K562 (cell line): ENCODE data around the gene VPS45. TPM values are rescaled to one million over a fixed set of nuclear protein-coding genes. Genes with fewer than 3 reads are reported as not detected.

ENCODE experiments used
- ATAC-seq: fragments of 200-7000 bp; cut with Tn5 transposase; 3 replicates; pipeline ENCODE4 v1.9.1; 2020; ENCODE audit warnings: moderate library complexity
- BruUV-seq: library from RNA; stranded (reverse); fragments of 400-500 nt; replicated peaks from 2 replicates; lab custom pipeline; 2021; lab: Mats Ljungman, UMichigan
- CTCF ChIA-PET: fragments of 300-600 bp; formaldehyde crosslinking; extraction: SDS; loops from one replicate; lab custom pipeline; 2021; ENCODE audit warnings: low intra/inter-chr PET ratio; lab: Yijun Ruan, JAX
- POLR2A ChIA-PET: fragments of 300-600, 350-650 bp; sonication (Branson Sonifier 250); formaldehyde crosslinking; extraction: SDS; loops from one replicate; lab custom pipeline; 2021; ENCODE audit warnings: antibody characterized with exemption, inconsistent platforms; lab: Yijun Ruan, JAX
- DNase-seq, 4 experiments: peaks; one replicate each; pipeline versions ENCODE4 v3.0.0 to v3.0.0-alpha.2; 2011 to 2018; ENCODE audit warnings: low spot score in 3 of 4, mixed read lengths in 3 of 4; ENCODE audit errors: extremely low read depth in 1 of 4
- FAIRE-seq: peaks from 2 replicates; lab custom pipeline; 2011; peaks lifted over from hg19 to GRCh38; lab: Jason Lieb, UNC
- H2AFZ ChIP-seq: 2 replicates; pipeline ENCODE4 v1.6.0; 2011; ENCODE audit warnings: low read depth, low read length, control low read depth, inconsistent platforms
- H3K27ac ChIP-seq: fragments of 200-600 bp; 3 replicates; pipeline ENCODE4 v1.8.0; 2011; ENCODE audit warnings: low read depth, mild to moderate bottlenecking, control low read depth, inconsistent platforms, low read length, moderate library complexity, mixed read lengths; ENCODE audit errors: extremely low read depth
- H3K27me3 ChIP-seq, 2 experiments: fragments of 300-600 bp in 1 of 2; 2 replicates in 1 of 2; 3 replicates in 1 of 2; pipeline versions ENCODE4 v1.6.0 to v1.8.0; 2011; ENCODE audit warnings: inconsistent platforms in 2 of 2, low read length in 2 of 2, mild to moderate bottlenecking in 1 of 2, mixed read lengths in 1 of 2, moderate library complexity in 1 of 2; ENCODE audit not compliant: control insufficient read depth in 2 of 2, insufficient read depth in 2 of 2
- H3K36me3 ChIP-seq: fragments of 300-600 bp; 3 replicates; pipeline ENCODE4 v1.8.0; 2011; ENCODE audit warnings: mild to moderate bottlenecking, low read length, inconsistent platforms; ENCODE audit not compliant: control insufficient read depth, insufficient read depth
- H3K4me1 ChIP-seq, 2 experiments: fragments of 200-600 bp in 1 of 2; replicated peaks in 1 of 2; 2 replicates in 1 of 2; 3 replicates in 1 of 2; pipeline versions ENCODE4 v1.5.1 to v1.8.0; 2011; ENCODE audit warnings: inconsistent platforms in 2 of 2, low read length in 2 of 2, mild to moderate bottlenecking in 1 of 2, mixed read lengths in 1 of 2, moderate library complexity in 1 of 2; ENCODE audit not compliant: control insufficient read depth in 2 of 2, insufficient read depth in 2 of 2
- H3K4me2 ChIP-seq: 2 replicates; pipeline ENCODE4 v1.6.1; 2011; ENCODE audit warnings: low read length, control low read depth, inconsistent platforms, mixed read lengths; ENCODE audit not compliant: insufficient read depth
- H3K4me3 ChIP-seq: fragments of 200-600 bp; sonication (generic), shearing (Covaris generic); 2 replicates; pipeline ENCODE4 v1.5.1; 2016; ENCODE audit warnings: control low read depth, inconsistent platforms
- H3K79me2 ChIP-seq: fragments of 200-600 bp; 3 replicates; pipeline ENCODE4 v1.8.0; 2011; ENCODE audit warnings: low read length, inconsistent platforms; ENCODE audit not compliant: control insufficient read depth, insufficient read depth
- H3K9ac ChIP-seq, 2 experiments: 2 replicates each; pipeline versions ENCODE4 v1.6.0 to v1.6.1; 2011; ENCODE audit warnings: low read depth in 2 of 2, low read length in 2 of 2, control low read depth in 1 of 2, inconsistent platforms in 1 of 2, mild to moderate bottlenecking in 1 of 2, mixed read lengths in 1 of 2; ENCODE audit not compliant: insufficient read depth in 1 of 2
- H3K9me1 ChIP-seq: one replicate; pipeline ENCODE4 v1.6.0; 2011; ENCODE audit warnings: inconsistent platforms, mild to moderate bottlenecking, low read length, moderate library complexity; ENCODE audit not compliant: control insufficient read depth, insufficient read depth
- H3K9me3 ChIP-seq: replicated peaks from 2 replicates; pipeline ENCODE4 v1.5.1; 2011; ENCODE audit warnings: low read depth, low read length, inconsistent platforms; ENCODE audit not compliant: control insufficient read depth, insufficient read depth
- H4K20me1 ChIP-seq: replicated peaks from 2 replicates; pipeline ENCODE4 v1.6.1; 2011; ENCODE audit warnings: low read length, inconsistent platforms, mixed read lengths; ENCODE audit not compliant: control insufficient read depth, insufficient read depth
- BCOR ChIP-seq: fragments of 450-650 bp; IDR thresholded peaks from 2 replicates; pipeline ENCODE4 v1.6.1; 2016
- ELF4 ChIP-seq: fragments of 450-650 bp; formaldehyde crosslinking; IDR thresholded peaks from 2 replicates; pipeline ENCODE4 v1.4.0; 2022; ENCODE audit warnings: missing genetic modification characterization
- GABPA ChIP-seq: fragments of 200-800 bp; sonication (Bioruptor generic); conservative IDR thresholded peaks from 2 replicates; pipeline ENCODE4 v1.6.1; 2016; ENCODE audit warnings: low read depth, missing genetic modification characterization, missing compliant biosample characterization
- HEY1 ChIP-seq: fragments of 250-450 bp; sonication (Bioruptor Pico); IDR thresholded peaks from 2 replicates; pipeline ENCODE4 v1.5.0; 2020; ENCODE audit warnings: mild to moderate bottlenecking, moderate library complexity, borderline replicate concordance
- HNRNPH1 ChIP-seq: fragments of 200-400 bp; formaldehyde crosslinking; optimal IDR thresholded peaks from 2 replicates; pipeline ENCODE3; 2017; ENCODE audit warnings: low read depth, mild to moderate bottlenecking, low read length, moderate library complexity
- RAD21 ChIP-seq, 2 experiments: fragments of 250-450 bp in 1 of 2; fragments of 450-650 bp in 1 of 2; sonication (Bioruptor Pico) in 1 of 2; formaldehyde crosslinking in 1 of 2; IDR thresholded peaks in 1 of 2; conservative IDR thresholded peaks in 1 of 2; 2 replicates each; pipeline versions ENCODE4 v1.4.0 to v1.8.0; 2020 to 2022; ENCODE audit warnings: mild to moderate bottlenecking in 2 of 2, moderate library complexity in 1 of 2
- RFX5 ChIP-seq: IDR thresholded peaks from 2 replicates; pipeline ENCODE4 v1.6.1; 2011; ENCODE audit warnings: low read depth, mild to moderate bottlenecking, improper control_type of control experiment, low read length
- TBP ChIP-seq: optimal IDR thresholded peaks from 2 replicates; pipeline ENCODE3; 2011; ENCODE audit warnings: low read depth, low read length, improper control_type of control experiment
- ZFX ChIP-seq: sonication (generic); formaldehyde crosslinking; IDR thresholded peaks from 2 replicates; pipeline ENCODE4 v1.8.0; 2022; ENCODE audit warnings: mild to moderate bottlenecking, missing genetic modification reagents, moderate library complexity
- ZNF224 ChIP-seq: sonication (generic); formaldehyde crosslinking; IDR thresholded peaks from 2 replicates; pipeline ENCODE4 v1.8.0; 2022; ENCODE audit warnings: mild to moderate bottlenecking, missing genetic modification reagents
- WGBS: fragments of 100-300 bp; shearing (Covaris generic); methylation state at CpG from one replicate; pipeline ENCODE4 v1.1.6; 2016; ENCODE audit warnings: low coverage, mixed read lengths; ENCODE audit not compliant: insufficient coverage; ENCODE audit errors: missing lambda C conversion rate; 5-methylcytosine and 5-hydroxymethylcytosine counted together
- in situ Hi-C: fragments of 300-500 bp; cut with MboI; formaldehyde crosslinking; loops from 4 replicates; pipeline ENCODE4 v1.15.0; 2018; ENCODE audit warnings: inconsistent platforms, mixed read lengths
- intact Hi-C: fragments of 100-400 bp; cut with micrococcal nuclease; formaldehyde crosslinking; loops from 2 replicates; pipeline ENCODE4 v1.14.2; 2022
- polyA plus RNA-seq, 8 experiments: library from polyadenylated mRNA; depleted of rRNA in 4 of 8; stranded (reverse) in 5 of 8; unstranded in 3 of 8; fragments of >200 nt; fragmentation: Nextera tagmentation in 2 of 8; fragmentation: Illumina TruSeq in 1 of 8; extraction: Ambion mirVana in 2 of 8; extraction: Trizol in 1 of 8; gene quantifications; 2 replicates each; pipeline versions ENCODE4 v1.2.1 to v1.2.3, GENCODE V29; 2011 to 2014; ENCODE audit warnings: inconsistent platforms in 1 of 8, missing spikeins in 1 of 8
- total RNA-seq, 7 experiments: library from RNA; depleted of rRNA in 6 of 7; stranded (reverse); fragments of >200 nt in 6 of 7; fragmentation: Illumina TruSeq in 2 of 7; extraction: Trizol in 2 of 7; gene quantifications; 2 replicates each; pipeline versions ENCODE4 v1.2.1 to v1.2.3, GENCODE V29; 2011 to 2021; ENCODE audit warnings: low replicate concordance in 1 of 7
- TF ChIP-seq, protein P1 (sequence below): fragments of 250-450 bp; sonication (Bioruptor Pico); IDR thresholded peaks from 2 replicates; pipeline ENCODE4 v1.5.0; 2021; ENCODE audit warnings: mild to moderate bottlenecking, moderate library complexity
- TF ChIP-seq, protein P2 (sequence below): fragments of 250-450 bp; sonication (Bioruptor Pico); IDR thresholded peaks from 2 replicates; pipeline ENCODE4 v1.5.0; 2022; ENCODE audit warnings: mild to moderate bottlenecking
- TF ChIP-seq, protein P3 (sequence below), 3 experiments: fragments of 200-800 bp in 1 of 3; fragments of 250-450 bp in 1 of 3; fragments of 450-650 bp in 1 of 3; sonication (Bioruptor Pico) in 1 of 3; sonication (Bioruptor generic) in 1 of 3; formaldehyde crosslinking in 1 of 3; IDR thresholded peaks; 2 replicates each; pipeline versions ENCODE4 v1.6.1 to v1.8.0; 2016 to 2022; ENCODE audit warnings: mild to moderate bottlenecking in 2 of 3, missing genetic modification characterization in 2 of 3, missing compliant biosample characterization in 1 of 3, moderate library complexity in 1 of 3

VPS45 gene
- total and polyA plus RNA-seq, 9 of the 15 experiments (the other 6 are each of a cell fraction or from before 2014, with no cell fraction given) = 17.9 to 48.2 (median 34.4) TPM

DNA sequence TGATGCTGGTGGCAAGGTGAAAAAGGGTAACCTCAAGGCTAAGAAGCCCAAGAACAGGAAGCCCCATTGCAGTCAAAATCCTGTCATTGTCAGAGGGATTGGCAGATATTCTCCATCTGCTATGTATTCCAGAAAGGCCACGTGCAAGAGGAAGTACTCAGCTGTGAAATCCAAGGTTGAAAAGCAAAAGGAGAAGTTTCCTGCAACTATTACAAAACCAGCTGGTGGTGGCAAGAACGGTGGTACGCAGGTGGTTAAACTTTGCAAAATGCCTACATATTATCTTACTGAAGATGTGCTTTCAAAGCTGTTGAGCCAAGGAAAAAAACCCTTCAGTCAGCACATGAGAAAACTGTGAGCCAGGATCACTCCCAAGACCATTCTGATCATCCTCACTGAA is 13.7 kb upstream of the VPS45 start:
- Histone ChIP-seq H2AFZ (0 out of 2 replicates have a peak overlapping the region, but pooled peaks have one; percentile 40), H3K27ac (no peak overlapping the region), H4K20me1 (no peaks in the 10 kb centered on the region), H3K4me2 (no peak overlapping the region), H3K79me2 (no peaks in the 10 kb centered on the region), H3K27me3 (no peaks in the 10 kb centered on the region), H3K4me1 (no peaks in the 10 kb centered on the region; a peak in 1 of 5 replicates), H3K9me1 (no peaks in the 10 kb centered on the region), H3K9me3 (no peaks in the 10 kb centered on the region), H3K4me3 (no peak overlapping the region), H3K9ac (no peak overlapping the region), H3K36me3 (no peaks in the 10 kb centered on the region)
- ChIA-PET CTCF (no interaction called here), POLR2A (interaction anchor here (1.0 to 1.3 kb wide), 2 partner anchors 10 to 12 kb away, joined by 3 to 7 read pairs; no protein-coding TSS in a partner anchor)
- no TSS peak for BruUV-seq
- no peak for DNase-seq
- no peak for FAIRE-seq
- in situ Hi-C loops (no loop called here), intact Hi-C loops (loop anchor here (5.0 kb wide), 2 partner anchors 47 to 113 kb away; no protein-coding TSS in a partner anchor)
- WGBS = 54% methylated on average over 3 of the region's 3 CpGs
- no peak for ATAC-seq
- TF ChIP-seq, protein P1, sequence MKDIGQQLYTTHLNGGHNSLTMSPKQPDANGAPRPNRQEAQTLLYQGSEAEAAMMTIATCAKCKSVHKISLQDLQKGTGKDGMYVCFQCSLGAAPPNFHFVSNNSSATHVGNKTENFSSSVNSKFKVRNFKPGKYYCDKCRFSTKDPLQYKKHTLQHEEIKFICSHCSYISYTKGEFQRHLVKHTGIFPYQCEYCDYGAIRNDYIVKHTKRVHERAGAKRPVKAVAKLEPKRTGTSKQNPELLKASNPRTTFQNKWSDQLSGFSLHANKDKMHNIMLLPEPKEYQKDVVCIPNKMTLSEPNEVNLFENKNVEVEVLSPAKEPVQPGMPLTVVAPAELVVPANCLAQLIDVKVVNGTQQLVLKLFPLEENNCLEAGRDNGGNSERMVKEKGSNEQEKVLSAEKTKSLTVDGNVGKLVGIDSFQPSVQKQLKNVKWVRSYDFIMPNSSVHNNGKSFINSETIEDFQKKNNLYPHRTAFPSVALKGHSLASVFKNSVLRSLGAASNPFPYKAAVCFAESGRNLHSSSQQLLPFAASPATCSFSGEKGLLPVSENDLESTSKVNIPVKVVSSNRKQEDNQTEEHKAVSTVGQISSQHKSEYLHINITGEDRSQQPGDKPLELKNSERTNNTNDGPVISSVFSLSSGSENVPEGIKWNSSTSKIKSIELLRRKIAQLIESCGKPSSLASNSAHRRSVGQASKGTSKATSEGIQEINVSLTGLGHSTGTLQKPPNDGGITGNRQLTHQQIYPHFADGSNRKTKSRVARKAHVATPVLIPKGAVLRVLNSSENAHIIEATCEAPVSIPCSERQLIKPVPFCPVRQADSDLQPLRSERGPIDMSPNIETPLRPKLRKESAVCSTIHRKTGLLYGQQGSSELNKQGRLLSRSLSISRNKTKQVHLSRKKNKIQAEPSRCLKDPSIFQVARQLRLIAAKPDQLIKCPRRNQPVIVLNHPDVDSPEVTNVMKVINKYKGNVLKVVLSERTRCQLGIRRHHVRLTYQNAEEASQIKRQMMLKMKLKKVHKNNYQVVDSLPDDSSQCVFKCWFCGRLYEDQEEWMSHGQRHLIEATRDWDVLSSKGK (CRISPR knock-in tag) = no peak
- TF ChIP-seq HEY1 (CRISPR knock-in tag) (no peak), BCOR (no peak), GABPA (tag) (no peak), ZNF224 (CRISPR knock-in tag) (no peak), RFX5 (no peak), ELF4 (CRISPR knock-in tag) (no peak), RAD21 (CRISPR knock-in tag; conservative IDR thresholded peaks at IDR 0.05 in 1 of 2, IDR thresholded peaks at IDR 0.05 in 1 of 2) (no peak), HNRNPH1 (no peak), TBP (no peak), ZFX (CRISPR knock-in tag) (no peak)
- TF ChIP-seq, protein P2, sequence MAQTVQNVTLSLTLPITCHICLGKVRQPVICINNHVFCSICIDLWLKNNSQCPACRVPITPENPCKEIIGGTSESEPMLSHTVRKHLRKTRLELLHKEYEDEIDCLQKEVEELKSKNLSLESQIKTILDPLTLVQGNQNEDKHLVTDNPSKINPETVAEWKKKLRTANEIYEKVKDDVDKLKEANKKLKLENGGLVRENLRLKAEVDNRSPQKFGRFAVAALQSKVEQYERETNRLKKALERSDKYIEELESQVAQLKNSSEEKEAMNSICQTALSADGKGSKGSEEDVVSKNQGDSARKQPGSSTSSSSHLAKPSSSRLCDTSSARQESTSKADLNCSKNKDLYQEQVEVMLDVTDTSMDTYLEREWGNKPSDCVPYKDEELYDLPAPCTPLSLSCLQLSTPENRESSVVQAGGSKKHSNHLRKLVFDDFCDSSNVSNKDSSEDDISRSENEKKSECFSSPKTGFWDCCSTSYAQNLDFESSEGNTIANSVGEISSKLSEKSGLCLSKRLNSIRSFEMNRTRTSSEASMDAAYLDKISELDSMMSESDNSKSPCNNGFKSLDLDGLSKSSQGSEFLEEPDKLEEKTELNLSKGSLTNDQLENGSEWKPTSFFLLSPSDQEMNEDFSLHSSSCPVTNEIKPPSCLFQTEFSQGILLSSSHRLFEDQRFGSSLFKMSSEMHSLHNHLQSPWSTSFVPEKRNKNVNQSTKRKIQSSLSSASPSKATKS (CRISPR knock-in tag) = no peak
- TF ChIP-seq, protein P3, sequence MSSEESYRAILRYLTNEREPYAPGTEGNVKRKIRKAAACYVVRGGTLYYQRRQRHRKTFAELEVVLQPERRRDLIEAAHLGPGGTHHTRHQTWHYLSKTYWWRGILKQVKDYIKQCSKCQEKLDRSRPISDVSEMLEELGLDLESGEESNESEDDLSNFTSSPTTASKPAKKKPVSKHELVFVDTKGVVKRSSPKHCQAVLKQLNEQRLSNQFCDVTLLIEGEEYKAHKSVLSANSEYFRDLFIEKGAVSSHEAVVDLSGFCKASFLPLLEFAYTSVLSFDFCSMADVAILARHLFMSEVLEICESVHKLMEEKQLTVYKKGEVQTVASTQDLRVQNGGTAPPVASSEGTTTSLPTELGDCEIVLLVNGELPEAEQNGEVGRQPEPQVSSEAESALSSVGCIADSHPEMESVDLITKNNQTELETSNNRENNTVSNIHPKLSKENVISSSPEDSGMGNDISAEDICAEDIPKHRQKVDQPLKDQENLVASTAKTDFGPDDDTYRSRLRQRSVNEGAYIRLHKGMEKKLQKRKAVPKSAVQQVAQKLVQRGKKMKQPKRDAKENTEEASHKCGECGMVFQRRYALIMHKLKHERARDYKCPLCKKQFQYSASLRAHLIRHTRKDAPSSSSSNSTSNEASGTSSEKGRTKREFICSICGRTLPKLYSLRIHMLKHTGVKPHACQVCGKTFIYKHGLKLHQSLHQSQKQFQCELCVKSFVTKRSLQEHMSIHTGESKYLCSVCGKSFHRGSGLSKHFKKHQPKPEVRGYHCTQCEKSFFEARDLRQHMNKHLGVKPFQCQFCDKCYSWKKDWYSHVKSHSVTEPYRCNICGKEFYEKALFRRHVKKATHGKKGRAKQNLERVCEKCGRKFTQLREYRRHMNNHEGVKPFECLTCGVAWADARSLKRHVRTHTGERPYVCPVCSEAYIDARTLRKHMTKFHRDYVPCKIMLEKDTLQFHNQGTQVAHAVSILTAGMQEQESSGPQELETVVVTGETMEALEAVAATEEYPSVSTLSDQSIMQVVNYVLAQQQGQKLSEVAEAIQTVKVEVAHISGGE (CRISPR knock-in tag; IDR thresholded peaks at IDR 0.05) = no peak
